WTC11 (cell line): ENCODE data around the gene FGF12. TPM values are rescaled to one million over a fixed set of nuclear protein-coding genes. Genes with fewer than 3 reads are reported as not detected.

Source experiments
- ATAC-seq: fragments of 200-7000 bp; cut with Tn5 transposase; 2 replicates; pipeline ENCODE4 v1.10.0; 2021; ENCODE audit warnings: mild to moderate bottlenecking, moderate library complexity
- CTCF ChIA-PET: fragments of 300-600 bp; sonication (Branson Sonifier 250); formaldehyde crosslinking; loops from one replicate; lab custom pipeline; 2021; ENCODE audit warnings: antibody characterized with exemption; lab: Charles Lee
- POLR2A ChIA-PET: fragments of 350-600 bp; sonication (Branson Sonifier 250); formaldehyde crosslinking; loops from one replicate; lab custom pipeline; 2021; ENCODE audit warnings: antibody characterized with exemption; lab: Charles Lee
- DNase-seq: peaks from one replicate; pipeline ENCODE4 v3.0.0; 2021; ENCODE audit warnings: low spot score
- H3K27ac Mint-ChIP-seq: 2 replicates; pipeline ENCODE4 v1.8.0; 2021; ENCODE audit warnings: mixed read lengths
- H3K27me3 Mint-ChIP-seq: 2 replicates; pipeline ENCODE4 v1.8.0; 2021; ENCODE audit warnings: low read depth, mild to moderate bottlenecking, moderate library complexity, mixed read lengths
- H3K36me3 Mint-ChIP-seq: 2 replicates; pipeline ENCODE4 v1.8.0; 2021; ENCODE audit warnings: mixed read lengths
- H3K4me1 Mint-ChIP-seq: 2 replicates; pipeline ENCODE4 v1.8.0; 2022; ENCODE audit warnings: mixed read lengths
- H3K4me3 Mint-ChIP-seq: 2 replicates; pipeline ENCODE4 v1.8.0; 2021; ENCODE audit warnings: mild to moderate bottlenecking, moderate library complexity, mixed read lengths
- H3K9me3 Mint-ChIP-seq: 2 replicates; pipeline ENCODE4 v1.8.0; 2021; ENCODE audit warnings: mixed read lengths
- AR ChIP-seq: fragments of 250-450 bp; sonication (Bioruptor Pico); IDR thresholded peaks from 2 replicates; pipeline ENCODE4 v1.9.0; 2021; ENCODE audit warnings: mild to moderate bottlenecking
- CTCF ChIP-seq: fragments of 200-600 bp; IDR thresholded peaks from 2 replicates; pipeline ENCODE4 v1.8.0; 2022; ENCODE audit warnings: antibody characterized with exemption
- GABPB1 ChIP-seq: sonication (generic); formaldehyde crosslinking; IDR thresholded peaks from 2 replicates; pipeline ENCODE4 v1.8.1; 2023; ENCODE audit warnings: mild to moderate bottlenecking, missing genetic modification reagents
- HMGA2 ChIP-seq: fragments of 250-450 bp; sonication (Bioruptor Pico); IDR thresholded peaks from 2 replicates; pipeline ENCODE4 v1.4.0; 2021; ENCODE audit warnings: mild to moderate bottlenecking, moderate library complexity
- HMGXB4 ChIP-seq: sonication (generic); formaldehyde crosslinking; IDR thresholded peaks from 2 replicates; pipeline ENCODE4 v1.8.1; 2023; ENCODE audit warnings: mild to moderate bottlenecking, moderate library complexity, missing genetic modification reagents
- JAZF1 ChIP-seq: fragments of 250-450 bp; sonication (Bioruptor Pico); IDR thresholded peaks from 2 replicates; pipeline ENCODE4 v1.9.0; 2021; ENCODE audit warnings: moderate library complexity, mild to moderate bottlenecking, inconsistent platforms
- NFATC4 ChIP-seq: fragments of 250-450 bp; sonication (Bioruptor Pico); IDR thresholded peaks from 2 replicates; pipeline ENCODE4 v1.9.0; 2021; ENCODE audit warnings: mild to moderate bottlenecking
- NFYB ChIP-seq: sonication (generic); formaldehyde crosslinking; conservative IDR thresholded peaks from 2 replicates; pipeline ENCODE4 v1.8.0; 2022; ENCODE audit warnings: low read depth, missing genetic modification reagents
- RORB ChIP-seq: fragments of 250-450 bp; sonication (Bioruptor Pico); IDR thresholded peaks from 2 replicates; pipeline ENCODE4 v1.9.0; 2021; ENCODE audit warnings: mild to moderate bottlenecking
- SMAD3 ChIP-seq: sonication (generic); formaldehyde crosslinking; IDR thresholded peaks from 2 replicates; pipeline ENCODE4 v1.8.0; 2022; ENCODE audit warnings: missing genetic modification reagents, mild to moderate bottlenecking, borderline replicate concordance
- ZBTB21 ChIP-seq: sonication (generic); formaldehyde crosslinking; IDR thresholded peaks from 2 replicates; pipeline ENCODE4 v1.8.1; 2023; ENCODE audit warnings: mild to moderate bottlenecking, missing genetic modification reagents, borderline replicate concordance
- ZBTB43 ChIP-seq: sonication (generic); formaldehyde crosslinking; IDR thresholded peaks from 2 replicates; pipeline ENCODE4 v1.8.1; 2023; ENCODE audit warnings: mild to moderate bottlenecking, missing genetic modification reagents
- ZNF138 ChIP-seq: sonication (generic); formaldehyde crosslinking; conservative IDR thresholded peaks from 2 replicates; pipeline ENCODE4 v1.8.1; 2022; ENCODE audit warnings: mild to moderate bottlenecking, moderate library complexity, missing genetic modification reagents
- ZNF281 ChIP-seq: sonication (generic); formaldehyde crosslinking; IDR thresholded peaks from 2 replicates; pipeline ENCODE4 v1.8.0; 2023; ENCODE audit warnings: mild to moderate bottlenecking, missing genetic modification reagents
- ZNF317 ChIP-seq: sonication (generic); formaldehyde crosslinking; IDR thresholded peaks from 2 replicates; pipeline ENCODE4 v1.8.1; 2023; ENCODE audit warnings: low read depth, mild to moderate bottlenecking, moderate library complexity, missing genetic modification reagents, borderline replicate concordance
- ZNF423 ChIP-seq: fragments of 250-450 bp; sonication (Bioruptor Pico); IDR thresholded peaks from 2 replicates; pipeline ENCODE4 v2.1.2; 2022; ENCODE audit warnings: mild to moderate bottlenecking, moderate library complexity
- ZNF532 ChIP-seq: fragments of 250-450 bp; sonication (Bioruptor Pico); IDR thresholded peaks from 2 replicates; pipeline ENCODE4 v1.9.0; 2021; ENCODE audit warnings: mild to moderate bottlenecking, borderline replicate concordance
- total RNA-seq: library from RNA; stranded (reverse); gene quantifications from 3 replicates; pipeline ENCODE4 v1.2.3, GENCODE V29; 2021

Gene FGF12
- total RNA-seq, 1 experiment from 2014 or later, result 13.5 TPM

- no peak for TF ChIP-seq HMGXB4 (CRISPR knock-in tag)
- no peak for TF ChIP-seq RORB (CRISPR knock-in tag)
- TF ChIP-seq ZNF281 (CRISPR knock-in tag), result no peak
- no peak for TF ChIP-seq GABPB1
- no peak for TF ChIP-seq SMAD3 (CRISPR knock-in tag)
- TF ChIP-seq AR (CRISPR knock-in tag), result no peak
- TF ChIP-seq ZBTB21 (CRISPR knock-in tag), result no peak
- TF ChIP-seq ZBTB43, result no peak
These were observed 467.0 kb downstream of the FGF12 start (continued) for GRCh38 chr3:192260116-192261010.

- ChIA-PET CTCF (no interaction called here), POLR2A (no interaction called here)
- TF ChIP-seq NFYB (no peak), CTCF (no peak), RORB (CRISPR knock-in tag) (no peak), HMGA2 (CRISPR knock-in tag) (no peak)
- Mint-ChIP-seq H3K36me3 (no peaks in the 10 kb centered on the region), H3K4me3 (no peak overlapping the region), H3K9me3 (no peaks in the 10 kb centered on the region), H3K27ac (no peak overlapping the region), H3K4me1 (peaks cover 18% of the 10 kb centered on the region), H3K27me3 (no peaks in the 10 kb centered on the region)
- ATAC-seq, result no peak
- DNase-seq, result no peak
These were observed 467.7 kb downstream of the FGF12 start for GRCh38 chr3:192259661-192260060.

GRCh38 chr3:192258721-192259120 lies 468.6 kb downstream of the FGF12 start:
- DNase-seq (no peak), ATAC-seq (no peak)
- ChIA-PET CTCF (no interaction called here), POLR2A (no interaction called here)
- Mint-ChIP-seq H3K36me3 (no peaks in the 10 kb centered on the region), H3K4me3 (no peak overlapping the region), H3K27ac (no peak overlapping the region), H3K9me3 (no peaks in the 10 kb centered on the region), H3K4me1 (peaks cover 18% of the 10 kb centered on the region), H3K27me3 (no peaks in the 10 kb centered on the region)
- TF ChIP-seq ZNF532 (CRISPR knock-in tag) (no peak), ZNF138 (no peak), ZNF317 (CRISPR knock-in tag) (no peak), NFATC4 (CRISPR knock-in tag) (no peak), JAZF1 (CRISPR knock-in tag) (no peak), RORB (CRISPR knock-in tag) (no peak), ZNF423 (CRISPR knock-in tag) (no peak)
